Measurements from ENCODE around the gene TMEM132C.

The TMEM132C gene

GRCh38 chr12:128286970-128287369 lies 20.0 kb downstream of the TMEM132C start:
- in situ Hi-C loops (cut with MboI; ENCODE audit: low sequenced_read_pairs) = no loop called here

GRCh38 chr12:128288357-128288756 lies 21.4 kb downstream of the TMEM132C start:
- in situ Hi-C loops (cut with MboI; ENCODE audit: low sequenced_read_pairs) = no loop called here

GRCh38 chr12:128288896-128289295 lies 21.9 kb downstream of the TMEM132C start:
- in situ Hi-C loops (cut with MboI; ENCODE audit: low sequenced_read_pairs) = no loop called here

GRCh38 chr12:128290938-128291337 lies 24.0 kb downstream of the TMEM132C start:
- in situ Hi-C loops (cut with MboI; ENCODE audit: low sequenced_read_pairs) = no loop called here

- in situ Hi-C loops (cut with MboI; ENCODE audit: low sequenced_read_pairs) = no loop called here
Measured at GRCh38 chr12:128298091-128298748, 31.2 kb downstream of the TMEM132C start.

GRCh38 chr12:128305336-128305892 lies 38.4 kb downstream of the TMEM132C start:
- in situ Hi-C loops (cut with MboI; ENCODE audit: low sequenced_read_pairs) = no loop called here

GRCh38 chr12:128307791-128308190 lies 40.8 kb downstream of the TMEM132C start:
- in situ Hi-C loops (cut with MboI; ENCODE audit: low sequenced_read_pairs) = no loop called here

- in situ Hi-C loops (cut with MboI; ENCODE audit: low sequenced_read_pairs) = no loop called here
Measured at GRCh38 chr12:128312661-128313060, 45.7 kb downstream of the TMEM132C start.

- in situ Hi-C loops (cut with MboI; ENCODE audit: low sequenced_read_pairs) = no loop called here
Measured at GRCh38 chr12:128313931-128314330, 47.0 kb downstream of the TMEM132C start.

GRCh38 chr12:128314611-128315010 lies 47.6 kb downstream of the TMEM132C start:
- in situ Hi-C loops (cut with MboI; ENCODE audit: low sequenced_read_pairs) = no loop called here

GRCh38 chr12:128316078-128316477 lies 49.1 kb downstream of the TMEM132C start:
- in situ Hi-C loops (cut with MboI; ENCODE audit: low sequenced_read_pairs) = no loop called here

- in situ Hi-C loops (cut with MboI; ENCODE audit: low sequenced_read_pairs) = no loop called here
Measured at GRCh38 chr12:128316973-128317526, 50.1 kb downstream of the TMEM132C start.

GRCh38 chr12:128318341-128318740 lies 51.4 kb downstream of the TMEM132C start:
- in situ Hi-C loops (cut with MboI; ENCODE audit: low sequenced_read_pairs) = no loop called here

GRCh38 chr12:128318946-128319345 lies 52.0 kb downstream of the TMEM132C start:
- in situ Hi-C loops (cut with MboI; ENCODE audit: low sequenced_read_pairs) = no loop called here

- in situ Hi-C loops (cut with MboI; ENCODE audit: low sequenced_read_pairs) = no loop called here
Measured at GRCh38 chr12:128322341-128322740, 55.4 kb downstream of the TMEM132C start.

- in situ Hi-C loops (cut with MboI; ENCODE audit: low sequenced_read_pairs) = no loop called here
Measured at GRCh38 chr12:128323145-128323920, 56.4 kb downstream of the TMEM132C start.

- in situ Hi-C loops (cut with MboI; ENCODE audit: low sequenced_read_pairs) = no loop called here
Measured at GRCh38 chr12:128325646-128326045, 58.7 kb downstream of the TMEM132C start.

- in situ Hi-C loops (cut with MboI; ENCODE audit: low sequenced_read_pairs) = no loop called here
Measured at GRCh38 chr12:128326406-128326805, 59.4 kb downstream of the TMEM132C start.

GRCh38 chr12:128328961-128329360 lies 62.0 kb downstream of the TMEM132C start:
- in situ Hi-C loops (cut with MboI; ENCODE audit: low sequenced_read_pairs) = no loop called here

GRCh38 chr12:128336204-128337070 lies 69.5 kb downstream of the TMEM132C start:
- in situ Hi-C loops (cut with MboI; ENCODE audit: low sequenced_read_pairs) = no loop called here

GRCh38 chr12:128337071-128337345 lies 70.0 kb downstream of the TMEM132C start:
- in situ Hi-C loops (cut with MboI; ENCODE audit: low sequenced_read_pairs) = no loop called here
